WTC11 (cell line): ENCODE measurements around the gene ZSWIM4. TPM values are rescaled to one million over a fixed set of nuclear protein-coding genes. Genes with fewer than 3 reads are reported as not detected.

ENCODE experiments used
- ATAC-seq: fragments of 200-7000 bp; cut with Tn5 transposase; 2 replicates; pipeline ENCODE4 v1.10.0; 2021; ENCODE audit warnings: mild to moderate bottlenecking, moderate library complexity
- CTCF ChIA-PET: fragments of 300-600 bp; sonication (Branson Sonifier 250); formaldehyde crosslinking; loops from one replicate; lab custom pipeline; 2021; ENCODE audit warnings: antibody characterized with exemption; lab: Charles Lee
- POLR2A ChIA-PET: fragments of 350-600 bp; sonication (Branson Sonifier 250); formaldehyde crosslinking; loops from one replicate; lab custom pipeline; 2021; ENCODE audit warnings: antibody characterized with exemption; lab: Charles Lee
- DNase-seq: peaks from one replicate; pipeline ENCODE4 v3.0.0; 2021; ENCODE audit warnings: low spot score
- H3K27ac Mint-ChIP-seq: 2 replicates; pipeline ENCODE4 v1.8.0; 2021; ENCODE audit warnings: mixed read lengths
- H3K27me3 Mint-ChIP-seq: 2 replicates; pipeline ENCODE4 v1.8.0; 2021; ENCODE audit warnings: low read depth, mild to moderate bottlenecking, moderate library complexity, mixed read lengths
- H3K36me3 Mint-ChIP-seq: 2 replicates; pipeline ENCODE4 v1.8.0; 2021; ENCODE audit warnings: mixed read lengths
- H3K4me1 Mint-ChIP-seq: 2 replicates; pipeline ENCODE4 v1.8.0; 2022; ENCODE audit warnings: mixed read lengths
- H3K4me3 Mint-ChIP-seq: 2 replicates; pipeline ENCODE4 v1.8.0; 2021; ENCODE audit warnings: mild to moderate bottlenecking, moderate library complexity, mixed read lengths
- H3K9me3 Mint-ChIP-seq: 2 replicates; pipeline ENCODE4 v1.8.0; 2021; ENCODE audit warnings: mixed read lengths
- AFF4 ChIP-seq: sonication (generic); formaldehyde crosslinking; IDR thresholded peaks from 2 replicates; pipeline ENCODE4 v1.8.1; 2023; ENCODE audit warnings: mild to moderate bottlenecking, missing genetic modification reagents, borderline replicate concordance
- ATF1 ChIP-seq: sonication (generic); formaldehyde crosslinking; IDR thresholded peaks from 2 replicates; pipeline ENCODE4 v1.8.1; 2023; ENCODE audit warnings: mild to moderate bottlenecking, moderate library complexity, missing genetic modification reagents
- CREB1 ChIP-seq: sonication (generic); formaldehyde crosslinking; IDR thresholded peaks from 2 replicates; pipeline ENCODE4 v1.8.0; 2023; ENCODE audit warnings: mild to moderate bottlenecking, missing genetic modification reagents
- CREM ChIP-seq: sonication (generic); formaldehyde crosslinking; IDR thresholded peaks from 2 replicates; pipeline ENCODE4 v1.8.1; 2022; ENCODE audit warnings: mild to moderate bottlenecking, missing genetic modification reagents, moderate library complexity
- FOXK1 ChIP-seq: sonication (generic); formaldehyde crosslinking; IDR thresholded peaks from 2 replicates; pipeline ENCODE4 v1.8.0; 2022; ENCODE audit warnings: mild to moderate bottlenecking, moderate library complexity, missing genetic modification reagents
- JAZF1 ChIP-seq: fragments of 250-450 bp; sonication (Bioruptor Pico); IDR thresholded peaks from 2 replicates; pipeline ENCODE4 v1.9.0; 2021; ENCODE audit warnings: moderate library complexity, mild to moderate bottlenecking, inconsistent platforms
- NR2C2 ChIP-seq: sonication (generic); formaldehyde crosslinking; IDR thresholded peaks from 2 replicates; pipeline ENCODE4 v1.8.0; 2022; ENCODE audit warnings: mild to moderate bottlenecking, missing genetic modification reagents
- NR3C1 ChIP-seq: sonication (generic); formaldehyde crosslinking; conservative IDR thresholded peaks from 2 replicates; pipeline ENCODE4 v1.8.1; 2023; ENCODE audit warnings: low read depth, mild to moderate bottlenecking, missing genetic modification reagents
- RELA ChIP-seq: sonication (generic); formaldehyde crosslinking; IDR thresholded peaks from 2 replicates; pipeline ENCODE4 v1.8.1; 2022; ENCODE audit warnings: missing genetic modification reagents, mild to moderate bottlenecking, borderline replicate concordance
- SMAD4 ChIP-seq: sonication (generic); formaldehyde crosslinking; IDR thresholded peaks from 2 replicates; pipeline ENCODE4 v1.8.0; 2022; ENCODE audit warnings: mild to moderate bottlenecking, missing genetic modification reagents
- TCF7 ChIP-seq: sonication (generic); formaldehyde crosslinking; IDR thresholded peaks from 2 replicates; pipeline ENCODE4 v1.8.0; 2022; ENCODE audit warnings: mild to moderate bottlenecking, low read depth, missing genetic modification reagents, moderate library complexity
- TP53 ChIP-seq: sonication (generic); formaldehyde crosslinking; IDR thresholded peaks from 2 replicates; pipeline ENCODE4 v1.8.1; 2023; ENCODE audit warnings: mild to moderate bottlenecking, missing genetic modification reagents
- USF1 ChIP-seq: sonication (generic); formaldehyde crosslinking; IDR thresholded peaks from 2 replicates; pipeline ENCODE4 v1.8.0; 2022; ENCODE audit warnings: mild to moderate bottlenecking, missing genetic modification reagents
- ZNF121 ChIP-seq: sonication (generic); formaldehyde crosslinking; IDR thresholded peaks from 2 replicates; pipeline ENCODE4 v1.8.0; 2023; ENCODE audit warnings: missing genetic modification reagents
- ZNF671 ChIP-seq: fragments of 250-450 bp; sonication (Bioruptor Pico); IDR thresholded peaks from 2 replicates; pipeline ENCODE4 v1.8.0; 2021; ENCODE audit warnings: mild to moderate bottlenecking
- total RNA-seq: library from RNA; stranded (reverse); gene quantifications from 3 replicates; pipeline ENCODE4 v1.2.3, GENCODE V29; 2021
- TF ChIP-seq, protein P1 (sequence below): fragments of 250-450 bp; sonication (Bioruptor Pico); IDR thresholded peaks from 2 replicates; pipeline ENCODE4 v1.9.0; 2021; ENCODE audit warnings: mild to moderate bottlenecking, borderline replicate concordance
- TF ChIP-seq, protein P2 (sequence below): sonication (generic); formaldehyde crosslinking; IDR thresholded peaks from 2 replicates; pipeline ENCODE4 v1.8.1; 2022; ENCODE audit warnings: mild to moderate bottlenecking, missing genetic modification reagents, moderate library complexity, borderline replicate concordance
- TF ChIP-seq, protein P3 (sequence below): sonication (generic); formaldehyde crosslinking; IDR thresholded peaks from 2 replicates; pipeline ENCODE4 v1.8.1; 2023; ENCODE audit warnings: mild to moderate bottlenecking, missing genetic modification reagents
- TF ChIP-seq, protein P4 (sequence below): sonication (generic); formaldehyde crosslinking; IDR thresholded peaks from 2 replicates; pipeline ENCODE4 v1.8.1; 2023; ENCODE audit warnings: mild to moderate bottlenecking, moderate library complexity, missing genetic modification reagents

ZSWIM4 gene
- total RNA-seq, 1 experiment from 2014 or later, result 33.4 TPM

- DNase-seq (no peak), ATAC-seq (no peak)
- POLR2A ChIA-PET, result no interaction called here
- Mint-ChIP-seq H3K4me1 (peaks cover 11% of the 10 kb centered on the region), H3K27me3 (peaks cover 86% of the 10 kb centered on the region), H3K4me3 (peak overlapping the region; percentile 71), H3K27ac (no peak overlapping the region), H3K9me3 (no peaks in the 10 kb centered on the region), H3K36me3 (no peaks in the 10 kb centered on the region)
- CTCF ChIA-PET, result no interaction called here
- no peak for TF ChIP-seq AFF4
- TF ChIP-seq NR2C2 (CRISPR knock-in tag), result no peak
- no peak for TF ChIP-seq CREM (CRISPR knock-in tag)
- TF ChIP-seq RELA, result no peak
- no peak for TF ChIP-seq NR3C1 (CRISPR knock-in tag)
Measured at GRCh38 chr19:13866463-13867046, 71.3 kb downstream of the ZSWIM4 start.

DNA sequence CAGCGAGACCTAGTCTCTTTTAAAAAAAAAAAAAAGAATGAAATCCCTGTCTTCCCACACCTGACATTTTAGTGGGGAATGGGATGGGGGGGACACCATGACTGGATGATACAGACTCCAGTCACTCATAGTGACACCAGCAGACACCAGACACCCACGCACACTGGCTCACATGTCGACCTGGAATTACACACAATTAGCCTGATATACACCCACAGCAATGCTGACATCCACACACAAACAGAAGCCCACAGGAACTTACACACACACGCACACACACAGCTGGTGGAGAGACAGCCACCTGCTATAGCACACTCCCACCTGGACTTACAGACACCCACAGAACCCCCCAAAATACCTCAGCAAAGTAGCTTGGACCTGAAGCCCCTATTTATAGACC, 73.4 kb downstream of the ZSWIM4 start:
- ATAC-seq (no peak), DNase-seq (no peak)
- CTCF ChIA-PET, result no interaction called here
- H3K4me1 Mint-ChIP-seq, result peaks cover 10% of the 10 kb centered on the region
- TF ChIP-seq FOXK1 (CRISPR knock-in tag), result no peak
- TF ChIP-seq CREB1 (CRISPR knock-in tag), result no peak
- no peak for TF ChIP-seq ZNF671 (CRISPR knock-in tag)
- TF ChIP-seq, protein P1, sequence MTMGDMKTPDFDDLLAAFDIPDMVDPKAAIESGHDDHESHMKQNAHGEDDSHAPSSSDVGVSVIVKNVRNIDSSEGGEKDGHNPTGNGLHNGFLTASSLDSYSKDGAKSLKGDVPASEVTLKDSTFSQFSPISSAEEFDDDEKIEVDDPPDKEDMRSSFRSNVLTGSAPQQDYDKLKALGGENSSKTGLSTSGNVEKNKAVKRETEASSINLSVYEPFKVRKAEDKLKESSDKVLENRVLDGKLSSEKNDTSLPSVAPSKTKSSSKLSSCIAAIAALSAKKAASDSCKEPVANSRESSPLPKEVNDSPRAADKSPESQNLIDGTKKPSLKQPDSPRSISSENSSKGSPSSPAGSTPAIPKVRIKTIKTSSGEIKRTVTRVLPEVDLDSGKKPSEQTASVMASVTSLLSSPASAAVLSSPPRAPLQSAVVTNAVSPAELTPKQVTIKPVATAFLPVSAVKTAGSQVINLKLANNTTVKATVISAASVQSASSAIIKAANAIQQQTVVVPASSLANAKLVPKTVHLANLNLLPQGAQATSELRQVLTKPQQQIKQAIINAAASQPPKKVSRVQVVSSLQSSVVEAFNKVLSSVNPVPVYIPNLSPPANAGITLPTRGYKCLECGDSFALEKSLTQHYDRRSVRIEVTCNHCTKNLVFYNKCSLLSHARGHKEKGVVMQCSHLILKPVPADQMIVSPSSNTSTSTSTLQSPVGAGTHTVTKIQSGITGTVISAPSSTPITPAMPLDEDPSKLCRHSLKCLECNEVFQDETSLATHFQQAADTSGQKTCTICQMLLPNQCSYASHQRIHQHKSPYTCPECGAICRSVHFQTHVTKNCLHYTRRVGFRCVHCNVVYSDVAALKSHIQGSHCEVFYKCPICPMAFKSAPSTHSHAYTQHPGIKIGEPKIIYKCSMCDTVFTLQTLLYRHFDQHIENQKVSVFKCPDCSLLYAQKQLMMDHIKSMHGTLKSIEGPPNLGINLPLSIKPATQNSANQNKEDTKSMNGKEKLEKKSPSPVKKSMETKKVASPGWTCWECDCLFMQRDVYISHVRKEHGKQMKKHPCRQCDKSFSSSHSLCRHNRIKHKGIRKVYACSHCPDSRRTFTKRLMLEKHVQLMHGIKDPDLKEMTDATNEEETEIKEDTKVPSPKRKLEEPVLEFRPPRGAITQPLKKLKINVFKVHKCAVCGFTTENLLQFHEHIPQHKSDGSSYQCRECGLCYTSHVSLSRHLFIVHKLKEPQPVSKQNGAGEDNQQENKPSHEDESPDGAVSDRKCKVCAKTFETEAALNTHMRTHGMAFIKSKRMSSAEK (CRISPR knock-in tag), result no peak
- TF ChIP-seq ZNF121 (CRISPR knock-in tag), result no peak
- POLR2A ChIA-PET, result no interaction called here
- H3K27ac Mint-ChIP-seq, result no peak overlapping the region
- H3K27me3 Mint-ChIP-seq, result peaks cover 90% of the 10 kb centered on the region
- no peaks in the 10 kb centered on the region for H3K36me3 Mint-ChIP-seq
- H3K4me3 Mint-ChIP-seq, result no peak overlapping the region
- no peaks in the 10 kb centered on the region for H3K9me3 Mint-ChIP-seq

GRCh38 chr19:13869281-13869680, 74.0 kb downstream of the ZSWIM4 start:
- ChIA-PET POLR2A (no interaction called here), CTCF (no interaction called here)
- ATAC-seq (no peak), DNase-seq (no peak)
- Mint-ChIP-seq H3K4me3 (no peak overlapping the region), H3K27ac (no peak overlapping the region), H3K36me3 (no peaks in the 10 kb centered on the region), H3K27me3 (peaks cover 90% of the 10 kb centered on the region), H3K9me3 (no peaks in the 10 kb centered on the region), H3K4me1 (peaks cover 12% of the 10 kb centered on the region)
- TF ChIP-seq TCF7 (CRISPR knock-in tag) (no peak), TP53 (CRISPR knock-in tag) (no peak), JAZF1 (CRISPR knock-in tag) (no peak), ATF1 (no peak), NR2C2 (CRISPR knock-in tag) (no peak), USF1 (no peak), SMAD4 (CRISPR knock-in tag) (no peak)
- TF ChIP-seq, protein P2, sequence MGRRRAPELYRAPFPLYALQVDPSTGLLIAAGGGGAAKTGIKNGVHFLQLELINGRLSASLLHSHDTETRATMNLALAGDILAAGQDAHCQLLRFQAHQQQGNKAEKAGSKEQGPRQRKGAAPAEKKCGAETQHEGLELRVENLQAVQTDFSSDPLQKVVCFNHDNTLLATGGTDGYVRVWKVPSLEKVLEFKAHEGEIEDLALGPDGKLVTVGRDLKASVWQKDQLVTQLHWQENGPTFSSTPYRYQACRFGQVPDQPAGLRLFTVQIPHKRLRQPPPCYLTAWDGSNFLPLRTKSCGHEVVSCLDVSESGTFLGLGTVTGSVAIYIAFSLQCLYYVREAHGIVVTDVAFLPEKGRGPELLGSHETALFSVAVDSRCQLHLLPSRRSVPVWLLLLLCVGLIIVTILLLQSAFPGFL (CRISPR knock-in tag), result no peak
- TF ChIP-seq, protein P3, sequence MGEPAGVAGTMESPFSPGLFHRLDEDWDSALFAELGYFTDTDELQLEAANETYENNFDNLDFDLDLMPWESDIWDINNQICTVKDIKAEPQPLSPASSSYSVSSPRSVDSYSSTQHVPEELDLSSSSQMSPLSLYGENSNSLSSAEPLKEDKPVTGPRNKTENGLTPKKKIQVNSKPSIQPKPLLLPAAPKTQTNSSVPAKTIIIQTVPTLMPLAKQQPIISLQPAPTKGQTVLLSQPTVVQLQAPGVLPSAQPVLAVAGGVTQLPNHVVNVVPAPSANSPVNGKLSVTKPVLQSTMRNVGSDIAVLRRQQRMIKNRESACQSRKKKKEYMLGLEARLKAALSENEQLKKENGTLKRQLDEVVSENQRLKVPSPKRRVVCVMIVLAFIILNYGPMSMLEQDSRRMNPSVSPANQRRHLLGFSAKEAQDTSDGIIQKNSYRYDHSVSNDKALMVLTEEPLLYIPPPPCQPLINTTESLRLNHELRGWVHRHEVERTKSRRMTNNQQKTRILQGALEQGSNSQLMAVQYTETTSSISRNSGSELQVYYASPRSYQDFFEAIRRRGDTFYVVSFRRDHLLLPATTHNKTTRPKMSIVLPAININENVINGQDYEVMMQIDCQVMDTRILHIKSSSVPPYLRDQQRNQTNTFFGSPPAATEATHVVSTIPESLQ (CRISPR knock-in tag), result no peak
- TF ChIP-seq, protein P4, sequence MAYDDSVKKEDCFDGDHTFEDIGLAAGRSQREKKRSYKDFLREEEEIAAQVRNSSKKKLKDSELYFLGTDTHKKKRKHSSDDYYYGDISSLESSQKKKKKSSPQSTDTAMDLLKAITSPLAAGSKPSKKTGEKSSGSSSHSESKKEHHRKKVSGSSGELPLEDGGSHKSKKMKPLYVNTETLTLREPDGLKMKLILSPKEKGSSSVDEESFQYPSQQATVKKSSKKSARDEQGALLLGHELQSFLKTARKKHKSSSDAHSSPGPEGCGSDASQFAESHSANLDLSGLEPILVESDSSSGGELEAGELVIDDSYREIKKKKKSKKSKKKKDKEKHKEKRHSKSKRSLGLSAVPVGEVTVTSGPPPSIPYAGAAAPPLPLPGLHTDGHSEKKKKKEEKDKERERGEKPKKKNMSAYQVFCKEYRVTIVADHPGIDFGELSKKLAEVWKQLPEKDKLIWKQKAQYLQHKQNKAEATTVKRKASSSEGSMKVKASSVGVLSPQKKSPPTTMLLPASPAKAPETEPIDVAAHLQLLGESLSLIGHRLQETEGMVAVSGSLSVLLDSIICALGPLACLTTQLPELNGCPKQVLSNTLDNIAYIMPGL (CRISPR knock-in tag), result no peak
